Esophagus squamous epithelium (tissue), 5 donors: ENCODE measurements around the gene NPRL2. TPM values are rescaled to one million over a fixed set of nuclear protein-coding genes. Genes with fewer than 3 reads are reported as not detected.

Experiments used
- DNase-seq: peaks from one replicate; lab custom pipeline; 2025; lab: John Stamatoyannopoulos, UW
- H3K27ac ChIP-seq, 4 donors: fragments of 200-600 bp; sonication (generic); one replicate each; pipeline ENCODE4 v1.5.1; 2016 to 2019; ENCODE audit warnings: mild to moderate bottlenecking in 1 of 4
- H3K27me3 ChIP-seq, 4 donors: fragments of 200-600 bp; sonication (generic); 1 replicate in 3 of 4; 2 replicates in 1 of 4; pipeline versions ENCODE4 v1.5.1 to v1.6.0; 2017 to 2021; ENCODE audit warnings: antibody characterized with exemption in 1 of 4
- H3K36me3 ChIP-seq, 3 donors: fragments of 200-600 bp; sonication (generic); one replicate each; pipeline ENCODE4 v1.5.1; 2016 to 2019
- H3K4me1 ChIP-seq, 3 donors: fragments of 200-600 bp; sonication (generic); one replicate each; pipeline ENCODE4 v1.5.1; 2017 to 2019
- H3K4me3 ChIP-seq, 4 donors: fragments of 200-600 bp; sonication (generic); 1 replicate in 3 of 4; 2 replicates in 1 of 4; pipeline ENCODE4 v1.5.1; 2016 to 2019; ENCODE audit warnings: mild to moderate bottlenecking in 2 of 4, moderate library complexity in 1 of 4
- H3K9me3 ChIP-seq, 3 donors: fragments of 200-600 bp; sonication (generic); one replicate each; pipeline ENCODE4 v1.5.1; 2016 to 2019
- POLR2A ChIP-seq, 4 donors: fragments of 450-650 bp; IDR thresholded peaks; one replicate each; pipeline ENCODE4 v1.6.1; 2017; ENCODE audit warnings: antibody characterized with exemption in 4 of 4, mild to moderate bottlenecking in 4 of 4, moderate library complexity in 3 of 4
- WGBS, 2 donors: methylation state at CpG; one replicate each; pipeline ENCODE4 v1.1.5; 2018; 5-methylcytosine and 5-hydroxymethylcytosine counted together
- intact Hi-C: fragments of 100-400 bp; cut with DNase I; formaldehyde crosslinking; loops from one replicate; pipeline ENCODE4 v1.15.0; 2022
- total RNA-seq, 4 donors: library from RNA; depleted of rRNA; stranded (reverse); fragments of >200 nt; gene quantifications; one replicate each; pipeline ENCODE4 v1.1.0, GENCODE V29; 2016
- TF ChIP-seq, protein P1 (sequence below), 6 experiments: fragments of 450-650 bp in 4 of 6; fragments of 200-600 bp in 2 of 6; sonication (generic) in 2 of 6; IDR thresholded peaks; one replicate each; pipeline ENCODE4 v1.5.1; 2016 to 2019; ENCODE audit warnings: antibody characterized with exemption in 6 of 6, mild to moderate bottlenecking in 4 of 6, moderate library complexity in 4 of 6
- donor health status: DM: yes; HTN: yes; CAD: no.

Gene NPRL2
- total RNA-seq, 4 donors from 2014 or later: 10.4 to 21.2 (median 16.1) TPM

DNA sequence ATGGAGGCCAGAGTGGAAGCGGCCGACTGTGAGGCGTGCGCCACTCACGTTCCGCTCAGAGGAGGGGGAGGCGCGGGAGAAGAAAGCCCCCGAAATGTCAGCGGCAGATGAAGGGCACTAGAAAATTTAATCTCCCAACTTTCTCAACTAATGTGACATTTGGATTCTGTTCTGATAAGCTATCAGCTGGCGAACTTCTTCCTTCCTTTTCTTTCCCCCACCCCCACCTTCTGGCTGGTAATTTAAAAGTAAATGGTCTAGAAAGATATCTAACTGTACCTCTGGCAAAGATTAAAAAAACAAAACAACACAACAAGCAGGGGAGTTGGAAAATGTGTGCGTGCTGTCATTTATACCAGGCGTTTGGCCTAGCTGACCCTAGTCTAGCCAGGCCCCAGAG is 35.2 kb upstream of the NPRL2 start:
- no peaks in the 10 kb centered on the region for H3K36me3 ChIP-seq
- H3K9me3 ChIP-seq: no peaks in the 10 kb centered on the region
- H3K27me3 ChIP-seq: no peaks in the 10 kb centered on the region
- H3K4me3 ChIP-seq: no peak overlapping the region
- H3K4me1 ChIP-seq: peaks cover 2 to 6% (median 5%) of the 10 kb centered on the region in 3 donors
- TF ChIP-seq, protein P1, sequence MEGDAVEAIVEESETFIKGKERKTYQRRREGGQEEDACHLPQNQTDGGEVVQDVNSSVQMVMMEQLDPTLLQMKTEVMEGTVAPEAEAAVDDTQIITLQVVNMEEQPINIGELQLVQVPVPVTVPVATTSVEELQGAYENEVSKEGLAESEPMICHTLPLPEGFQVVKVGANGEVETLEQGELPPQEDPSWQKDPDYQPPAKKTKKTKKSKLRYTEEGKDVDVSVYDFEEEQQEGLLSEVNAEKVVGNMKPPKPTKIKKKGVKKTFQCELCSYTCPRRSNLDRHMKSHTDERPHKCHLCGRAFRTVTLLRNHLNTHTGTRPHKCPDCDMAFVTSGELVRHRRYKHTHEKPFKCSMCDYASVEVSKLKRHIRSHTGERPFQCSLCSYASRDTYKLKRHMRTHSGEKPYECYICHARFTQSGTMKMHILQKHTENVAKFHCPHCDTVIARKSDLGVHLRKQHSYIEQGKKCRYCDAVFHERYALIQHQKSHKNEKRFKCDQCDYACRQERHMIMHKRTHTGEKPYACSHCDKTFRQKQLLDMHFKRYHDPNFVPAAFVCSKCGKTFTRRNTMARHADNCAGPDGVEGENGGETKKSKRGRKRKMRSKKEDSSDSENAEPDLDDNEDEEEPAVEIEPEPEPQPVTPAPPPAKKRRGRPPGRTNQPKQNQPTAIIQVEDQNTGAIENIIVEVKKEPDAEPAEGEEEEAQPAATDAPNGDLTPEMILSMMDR (IDR thresholded peaks at IDR 0.05): no peak
- TF ChIP-seq POLR2A (IDR thresholded peaks at IDR 0.05): no peak
- intact Hi-C loops: no loop called here
- H3K27ac ChIP-seq: no peak overlapping the region
- DNase-seq: no peak
- 84 to 90% methylated on average over 7 to 11 of the region's 13 CpGs for WGBS, 2 donors

DNA sequence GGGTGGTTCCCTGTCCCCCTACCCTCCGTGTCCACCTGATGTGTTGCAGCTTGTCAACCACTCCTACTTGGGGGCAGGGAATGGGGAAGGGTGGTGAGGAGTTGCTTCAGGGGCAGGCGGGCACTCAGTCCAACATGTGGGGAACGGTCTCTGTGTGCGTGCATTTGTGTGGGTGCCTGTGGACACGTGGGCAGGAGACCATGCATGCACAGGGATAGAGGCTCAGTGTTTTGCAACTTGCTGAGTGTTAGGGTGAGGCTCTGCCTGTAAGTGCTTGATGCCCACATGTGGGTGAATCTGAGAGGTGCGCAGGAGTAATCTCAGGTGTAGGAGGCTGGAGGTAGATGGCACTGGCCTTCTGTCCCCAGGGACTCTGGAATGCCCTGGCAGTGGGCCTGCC is 33.2 kb upstream of the NPRL2 start:
- H3K27ac ChIP-seq: no peak overlapping the region
- no peaks in the 10 kb centered on the region for H3K4me1 ChIP-seq
- no peak overlapping the region for H3K4me3 ChIP-seq
- intact Hi-C loops: no loop called here
- H3K36me3 ChIP-seq: no peaks in the 10 kb centered on the region
- no peak for DNase-seq
- no peaks in the 10 kb centered on the region for H3K9me3 ChIP-seq
- H3K27me3 ChIP-seq: no peaks in the 10 kb centered on the region
- 57 to 61% methylated on average over 4 to 5 of the region's 6 CpGs for WGBS, 2 donors
- TF ChIP-seq POLR2A (IDR thresholded peaks at IDR 0.05): no peak
- TF ChIP-seq, protein P1 (IDR thresholded peaks at IDR 0.05): no peak

DNA sequence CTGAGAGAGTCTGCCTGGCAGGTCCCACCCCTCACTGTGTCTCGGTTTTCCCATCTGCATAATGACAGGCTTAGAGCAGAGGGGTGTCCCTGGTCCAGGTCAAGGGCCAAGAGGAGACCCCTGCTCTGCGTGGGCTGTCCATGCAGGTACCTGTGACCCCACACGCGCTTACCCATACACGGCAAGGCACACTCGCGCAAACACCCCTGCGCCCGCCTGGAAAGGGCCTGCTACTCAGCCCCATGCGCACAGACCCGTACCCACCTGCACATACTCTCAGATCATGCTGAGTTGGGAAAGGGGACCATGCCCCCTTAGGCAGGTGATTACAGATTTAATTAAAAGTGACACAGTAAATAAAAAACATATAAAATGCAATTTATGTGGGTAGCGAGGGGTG is 32.1 kb upstream of the NPRL2 start:
- Histone ChIP-seq H3K27ac (no peak overlapping the region), H3K9me3 (no peaks in the 10 kb centered on the region), H3K27me3 (no peaks in the 10 kb centered on the region), H3K4me1 (no peaks in the 10 kb centered on the region), H3K4me3 (no peak overlapping the region), H3K36me3 (no peaks in the 10 kb centered on the region)
- intact Hi-C loops: no loop called here
- TF ChIP-seq POLR2A (IDR thresholded peaks at IDR 0.05): no peak
- TF ChIP-seq, protein P1 (IDR thresholded peaks at IDR 0.05): no peak
- 75 to 90% methylated on average over 7 to 8 of the region's 12 CpGs for WGBS, 2 donors
- DNase-seq: no peak

DNA sequence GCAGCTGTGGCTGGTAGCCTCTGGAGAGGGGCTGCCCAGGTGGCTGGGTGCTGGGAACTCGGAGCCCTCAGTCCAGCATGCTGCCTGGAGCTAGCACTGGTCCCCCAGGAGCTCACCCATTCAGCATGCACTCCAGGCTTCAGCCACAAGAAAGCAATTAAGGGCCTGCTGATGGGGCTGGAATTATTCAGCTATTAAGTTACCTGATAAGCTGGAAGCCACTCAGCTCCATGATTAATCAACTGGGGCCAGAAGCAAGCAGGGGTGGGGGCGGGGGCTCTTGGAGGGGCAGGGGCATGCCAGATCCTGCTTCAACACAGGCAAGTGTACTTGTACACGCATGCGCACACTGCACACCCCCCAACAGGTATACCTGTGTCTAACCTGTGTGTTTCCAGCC is 30.8 kb upstream of the NPRL2 start:
- Histone ChIP-seq H3K27ac (no peak overlapping the region), H3K4me1 (no peaks in the 10 kb centered on the region), H3K9me3 (no peaks in the 10 kb centered on the region), H3K36me3 (no peaks in the 10 kb centered on the region), H3K4me3 (no peak overlapping the region), H3K27me3 (no peaks in the 10 kb centered on the region)
- intact Hi-C loops: no loop called here
- WGBS, 2 donors: 50 to 51% methylated on average over 2 to 4 of the region's 4 CpGs
- no peak for DNase-seq
- TF ChIP-seq POLR2A (IDR thresholded peaks at IDR 0.05): no peak
- TF ChIP-seq, protein P1 (IDR thresholded peaks at IDR 0.05): no peak

DNA sequence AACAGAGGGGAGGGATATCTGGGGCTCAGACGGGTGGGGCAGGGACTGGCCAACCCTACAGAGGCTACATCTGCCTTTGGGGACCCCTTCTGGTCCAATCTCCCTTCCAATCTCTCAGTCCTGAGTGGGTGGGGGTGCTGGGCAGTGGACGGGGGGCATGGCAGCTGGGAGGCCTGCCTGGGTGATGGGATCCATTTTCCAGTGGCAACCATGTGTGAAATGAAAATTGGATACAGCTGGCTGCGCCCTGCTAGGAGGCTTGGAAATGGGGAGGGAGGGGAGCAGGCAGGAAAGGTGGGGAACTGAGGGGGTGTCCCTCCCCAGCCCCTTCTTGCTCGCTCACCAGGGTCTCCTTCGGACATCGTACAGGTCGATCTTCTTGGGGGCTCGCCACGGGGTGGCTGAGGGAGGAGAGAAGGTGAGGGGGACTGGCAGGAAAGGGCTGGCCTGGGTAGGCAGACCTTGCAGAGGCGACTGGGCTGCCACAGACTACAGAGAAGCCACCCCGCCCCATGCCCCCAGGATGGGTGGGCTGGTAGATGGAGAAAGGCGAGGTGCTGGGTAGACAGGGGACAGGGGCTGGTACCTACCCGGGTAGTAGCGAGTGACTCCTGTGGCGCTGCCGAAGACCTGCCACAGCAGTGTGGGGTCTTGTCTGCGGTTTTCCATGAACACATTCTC is 30.0 kb upstream of the NPRL2 start:
- no peak for TF ChIP-seq POLR2A (IDR thresholded peaks at IDR 0.05)
- TF ChIP-seq, protein P1 (IDR thresholded peaks at IDR 0.05): no peak
- H3K36me3 ChIP-seq: no peaks in the 10 kb centered on the region
- no peak for DNase-seq
- 82 to 92% methylated on average over 5 of the region's 17 CpGs for WGBS, 2 donors
- H3K4me3 ChIP-seq: no peak overlapping the region
- H3K9me3 ChIP-seq: no peaks in the 10 kb centered on the region
- intact Hi-C loops: no loop called here
- H3K27me3 ChIP-seq: no peaks in the 10 kb centered on the region
- no peak overlapping the region for H3K27ac ChIP-seq
- no peaks in the 10 kb centered on the region for H3K4me1 ChIP-seq
